NCI-H2196 treated with DMSO at 0.1 percent for 48 hours (cell line): ENCODE measurements around the gene NT5DC4.
A peak's percentile ranks its signal among the peaks of the same experiment; 100 is the strongest.

Experiments
- DNase-seq: peaks from one replicate; lab custom pipeline; 2025; ENCODE audit not compliant: unreplicated experiment; lab: John Stamatoyannopoulos, UW

NT5DC4 gene

DNA sequence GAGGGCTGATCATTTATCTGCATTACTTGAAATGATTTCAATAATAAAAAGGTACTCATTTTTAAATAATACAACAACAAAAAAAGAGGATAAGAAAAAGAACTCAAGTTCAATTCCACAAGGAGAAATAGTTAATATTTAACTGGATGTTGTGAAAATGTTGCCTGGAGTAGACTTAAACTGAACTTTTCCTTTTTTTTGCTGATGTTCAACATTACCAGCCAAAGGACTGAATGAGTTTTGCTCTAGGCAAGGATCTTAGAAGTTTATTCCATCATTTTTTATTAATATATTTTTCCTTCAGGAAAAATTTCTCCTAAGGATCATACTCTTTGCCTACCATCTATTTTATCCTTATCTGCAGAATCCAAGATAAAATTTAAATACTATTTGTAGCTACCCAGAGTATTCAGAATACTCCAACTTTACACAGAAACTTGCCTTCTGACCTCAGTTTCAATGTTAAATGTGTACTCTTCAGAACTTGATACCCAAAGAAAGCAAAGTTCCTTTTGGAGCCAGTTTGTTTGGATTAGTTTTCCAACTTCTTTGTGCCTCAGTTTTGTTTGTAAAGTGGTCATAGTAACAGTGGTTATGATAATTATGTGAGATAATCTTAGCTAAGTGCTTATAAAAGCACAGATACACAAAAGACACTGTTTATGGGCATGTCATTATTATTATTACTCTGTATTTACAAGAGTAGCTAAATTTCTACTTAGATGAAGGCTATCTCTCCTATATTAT, 30.8 kb downstream of the NT5DC4 start:
- no peak for DNase-seq

- DNase-seq = no peak
Measured at GRCh38 chr2:112752667-112753066, 31.8 kb downstream of the NT5DC4 start.

GRCh38 chr2:112754564-112754963, 33.7 kb downstream of the NT5DC4 start:
- DNase-seq = no peak

DNA sequence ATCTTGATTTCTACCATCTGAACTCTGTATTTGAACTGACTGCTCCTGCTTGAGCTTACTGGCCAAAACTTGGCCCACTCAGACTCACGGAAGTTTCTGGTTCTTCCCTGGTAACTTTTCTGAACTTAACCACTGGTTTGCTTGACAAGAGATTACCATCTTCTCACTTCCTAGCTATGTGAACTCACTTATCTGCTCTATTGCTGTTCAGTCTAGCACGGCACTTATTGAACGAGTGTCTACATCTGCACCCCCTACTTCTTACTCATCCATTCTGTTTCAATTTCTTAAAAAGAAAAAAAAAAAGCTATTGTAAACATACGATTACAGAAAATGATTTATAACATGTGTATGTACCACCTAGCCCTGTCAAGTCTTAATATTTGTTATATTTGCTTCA, 34.6 kb downstream of the NT5DC4 start:
- no peak for DNase-seq

DNA sequence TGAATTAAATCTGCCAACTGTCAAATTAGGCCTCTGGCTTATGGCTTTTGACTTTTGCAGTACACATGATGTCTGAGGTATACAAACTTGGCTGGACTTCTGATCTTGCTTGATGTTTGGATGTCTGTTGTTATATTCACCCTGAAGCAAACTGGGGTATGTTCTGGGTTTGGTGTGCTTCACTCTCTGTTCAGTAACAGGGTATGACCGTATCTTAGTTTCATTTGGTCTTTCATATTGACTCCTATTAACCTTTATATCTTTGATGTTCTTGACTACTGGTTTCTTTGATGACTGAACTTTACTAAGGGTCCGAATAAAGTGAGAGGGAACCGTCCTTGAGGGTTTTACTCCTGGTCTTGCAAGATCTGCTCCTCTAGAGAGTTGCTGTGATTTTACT, 35.4 kb downstream of the NT5DC4 start:
- DNase-seq = no peak

- no peak for DNase-seq
Measured at GRCh38 chr2:112757265-112757664, 36.4 kb downstream of the NT5DC4 start.

- no peak for DNase-seq
Measured at GRCh38 chr2:112758711-112759110, 37.9 kb downstream of the NT5DC4 start.

- DNase-seq = no peak
Measured at GRCh38 chr2:112760149-112760548, 39.3 kb downstream of the NT5DC4 start.

- DNase-seq = no peak
Measured at GRCh38 chr2:112762276-112762675, 41.5 kb downstream of the NT5DC4 start.

- peak; percentile 94 for DNase-seq
Measured at GRCh38 chr2:112764071-112765044, 43.5 kb downstream of the NT5DC4 start, which contains the start of gene CKAP2L. Gene CKAP2L, minus strand, starts transcription at chr2:112764609. Its CDS starts 11 bp downstream, at chr2:112764598.

DNA sequence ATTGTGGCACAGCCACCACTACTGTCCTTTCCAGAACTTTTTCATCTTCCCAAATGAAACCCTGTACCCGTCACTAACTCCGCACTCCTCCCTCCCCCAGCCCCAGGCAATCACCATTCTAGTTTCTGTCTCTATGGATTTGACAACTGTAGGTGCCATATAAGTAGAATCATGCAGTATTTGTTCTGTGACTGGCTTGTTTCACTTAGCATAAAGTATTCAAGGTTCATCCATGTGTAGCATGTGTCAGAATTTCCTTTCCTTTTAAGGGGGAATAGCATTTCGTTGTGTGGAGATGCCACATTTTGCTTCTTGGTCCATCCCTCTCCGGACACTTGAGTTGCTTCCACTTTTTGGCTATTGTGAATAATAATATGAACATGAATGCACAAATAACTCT, 44.4 kb downstream of the NT5DC4 start:
- DNase-seq = no peak

- no peak for DNase-seq
Measured at GRCh38 chr2:112767693-112768330, 47.0 kb downstream of the NT5DC4 start.

- peak; percentile 25 for DNase-seq
Measured at GRCh38 chr2:112768432-112768831, 47.6 kb downstream of the NT5DC4 start.

DNA sequence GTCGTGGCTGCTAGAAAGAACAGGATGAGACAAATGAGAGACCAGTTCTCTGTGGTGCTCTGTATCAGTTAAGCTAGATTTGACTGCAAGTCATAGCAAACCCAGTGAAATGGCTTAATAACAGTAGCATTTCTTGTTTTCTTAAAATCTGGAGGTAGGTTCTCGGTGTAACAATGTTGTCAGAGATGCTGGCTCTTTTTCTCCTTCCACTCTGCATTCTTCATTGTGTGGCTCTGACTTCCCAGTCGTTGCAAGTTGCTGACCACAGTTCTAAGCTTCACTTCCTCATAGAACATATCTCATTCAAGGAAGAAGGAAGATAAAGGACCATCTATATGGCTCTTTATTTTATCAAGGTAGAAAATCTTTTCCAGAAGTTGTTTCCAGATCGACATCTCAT, 51.5 kb downstream of the NT5DC4 start:
- no peak for DNase-seq

- no peak for DNase-seq
Measured at GRCh38 chr2:112772911-112773475, 52.2 kb downstream of the NT5DC4 start.

GRCh38 chr2:112773556-112773955, 52.7 kb downstream of the NT5DC4 start:
- no peak for DNase-seq

DNA sequence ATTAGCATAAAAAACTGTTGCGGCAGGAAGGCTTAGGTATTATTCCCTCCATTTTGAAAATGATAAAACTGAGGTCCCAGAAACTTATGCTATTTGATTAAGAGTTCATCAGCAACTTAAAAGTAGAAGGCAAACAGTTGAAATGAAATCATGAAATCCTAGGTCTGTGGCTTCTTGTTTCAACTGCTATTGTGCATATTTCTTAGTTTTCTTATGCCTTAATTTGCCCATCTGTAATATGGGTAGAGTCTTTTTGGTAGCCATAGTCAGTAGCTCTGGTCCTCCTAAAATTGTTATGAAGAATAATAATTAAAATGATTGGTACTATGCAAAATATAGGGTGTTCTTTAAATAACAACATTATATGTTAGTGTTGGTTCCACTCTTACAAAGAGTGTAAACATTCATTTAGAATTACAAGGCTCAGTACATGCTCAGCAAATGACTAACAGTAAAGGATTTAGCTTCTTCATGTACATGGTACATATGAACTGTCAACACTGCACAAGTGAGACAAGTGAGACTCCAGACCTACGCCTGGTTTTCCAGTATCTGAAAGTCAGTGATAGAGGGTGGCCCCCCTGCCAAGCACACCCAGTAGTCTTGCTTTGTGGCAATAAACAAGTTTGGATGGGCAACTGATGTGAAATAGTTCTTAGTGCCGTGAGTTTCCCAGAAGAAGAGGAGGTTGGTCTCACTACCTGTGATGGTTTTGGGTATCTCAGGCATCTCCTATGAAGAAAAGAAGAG, 53.9 kb downstream of the NT5DC4 start:
- DNase-seq = no peak

DNA sequence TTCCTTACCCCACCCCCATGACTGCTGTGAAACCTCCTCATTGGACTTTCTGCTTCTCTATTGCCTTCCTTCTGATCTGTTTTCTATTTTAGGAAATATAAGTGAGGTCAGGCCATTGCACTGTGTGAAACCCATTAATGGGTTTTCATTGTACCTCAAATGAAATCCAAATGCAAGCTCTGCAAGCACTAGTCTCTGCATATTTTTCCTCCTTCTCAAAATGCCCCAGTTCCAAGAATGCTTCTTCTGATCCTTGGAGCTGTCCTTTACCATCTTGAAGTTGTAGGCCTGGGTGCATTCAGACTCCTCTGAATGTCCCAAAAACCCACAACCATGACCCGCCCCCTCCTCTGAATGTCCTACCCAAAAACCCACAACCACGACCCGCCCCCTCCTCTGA, 55.3 kb downstream of the NT5DC4 start:
- DNase-seq = no peak

DNA sequence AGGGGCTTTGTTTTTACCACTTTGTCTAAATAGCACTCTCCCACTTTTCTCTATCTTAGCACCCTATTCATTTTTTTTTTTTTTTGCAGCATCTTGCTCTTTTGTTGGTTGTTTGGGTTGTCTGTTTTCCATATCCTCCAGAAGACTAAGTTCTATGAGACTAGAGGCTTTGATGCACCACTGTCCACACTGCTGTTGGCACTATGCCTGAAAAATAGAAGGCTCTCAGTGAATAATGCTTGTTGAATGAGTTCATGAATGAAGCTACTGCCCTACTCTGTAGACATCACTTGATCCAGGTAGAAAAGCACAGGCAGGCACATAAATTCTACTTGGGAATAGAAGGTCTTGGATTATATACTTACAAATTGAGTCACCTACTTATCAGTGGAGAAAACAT, 56.2 kb downstream of the NT5DC4 start:
- DNase-seq = no peak

GRCh38 chr2:112779598-112779997, 58.8 kb downstream of the NT5DC4 start:
- no peak for DNase-seq
